PC-9 (cell line): Measurements from ENCODE around the gene LAMA2. TPM values are rescaled to one million over a fixed set of nuclear protein-coding genes. Genes with fewer than 3 reads are reported as not detected.

Source experiments
- BruUV-seq: library from RNA; stranded (reverse); fragments of 400-500 nt; replicated peaks from 2 replicates; lab custom pipeline; 2021; lab: Mats Ljungman, UMichigan
- CTCF ChIA-PET: fragments of 300-600 bp; sonication (Branson Sonifier 250); formaldehyde crosslinking; loops from one replicate; lab custom pipeline; 2022; ENCODE audit warnings: antibody characterized with exemption; lab: Charles Lee
- POLR2A ChIA-PET: fragments of 300-600 bp; sonication (Branson Sonifier 250); formaldehyde crosslinking; loops from one replicate; lab custom pipeline; 2022; ENCODE audit warnings: antibody characterized with exemption; ENCODE audit not compliant: unreplicated experiment; lab: Charles Lee
- DNase-seq, 2 experiments: peaks; one replicate each; pipeline versions ENCODE4 v3.0.0 to v3.0.0-alpha.2; 2015 to 2022; ENCODE audit warnings: mixed read lengths in 1 of 2
- H2AFZ ChIP-seq: fragments of 200-600 bp; sonication (generic); 2 replicates; pipeline ENCODE4 v1.8.1; 2017; ENCODE audit warnings: antibody characterized with exemption
- H3F3A ChIP-seq: fragments of 200-600 bp; sonication (generic); 2 replicates; pipeline ENCODE4 v1.8.1; 2017; ENCODE audit warnings: antibody characterized with exemption, mild to moderate bottlenecking, low read depth; ENCODE audit not compliant: insufficient read depth
- H3K27ac ChIP-seq: fragments of 200-600 bp; sonication (generic); 2 replicates; pipeline ENCODE4 v1.6.1; 2016; ENCODE audit warnings: mixed run types
- H3K27me3 ChIP-seq: fragments of 200-600 bp; sonication (generic); 2 replicates; pipeline ENCODE4 v1.6.1; 2016; ENCODE audit warnings: low read depth, mixed run types; ENCODE audit not compliant: insufficient read depth
- H3K36me3 ChIP-seq: fragments of 200-600 bp; sonication (generic); 2 replicates; pipeline ENCODE4 v1.6.1; 2016; ENCODE audit warnings: low read depth, mixed run types
- H3K4me1 ChIP-seq: fragments of 200-600 bp; sonication (generic); replicated peaks from 2 replicates; pipeline ENCODE4 v1.6.1; 2016; ENCODE audit warnings: mixed run types; ENCODE audit not compliant: insufficient read depth
- H3K4me2 ChIP-seq: fragments of 200-600 bp; sonication (generic); 2 replicates; pipeline ENCODE4 v1.6.1; 2017; ENCODE audit warnings: mixed run types
- H3K4me3 ChIP-seq: fragments of 200-600 bp; sonication (generic); 2 replicates; pipeline ENCODE4 v1.6.1; 2016; ENCODE audit warnings: mixed run types
- H3K79me2 ChIP-seq: fragments of 200-600 bp; sonication (generic); 2 replicates; pipeline ENCODE4 v1.6.1; 2017; ENCODE audit warnings: low read depth, mixed run types
- H3K9me2 ChIP-seq: fragments of 200-600 bp; sonication (generic); 2 replicates; pipeline ENCODE4 v1.8.1; 2017; ENCODE audit warnings: mild to moderate bottlenecking; ENCODE audit not compliant: insufficient read depth
- H3K9me3 ChIP-seq: fragments of 200-600 bp; sonication (generic); 2 replicates; pipeline ENCODE4 v1.8.1; 2016; ENCODE audit warnings: low read depth; ENCODE audit not compliant: insufficient read depth
- H4K20me1 ChIP-seq: fragments of 200-600 bp; sonication (generic); 2 replicates; pipeline ENCODE4 v1.8.1; 2017; ENCODE audit not compliant: insufficient read depth
- CTCF ChIP-seq: fragments of 200-600 bp; sonication (generic); conservative IDR thresholded peaks from 2 replicates; pipeline ENCODE4 v1.6.1; 2017; ENCODE audit warnings: mixed run types, antibody characterized with exemption, mild to moderate bottlenecking, moderate library complexity
- EZH2 ChIP-seq: fragments of 200-600 bp; sonication (generic); IDR thresholded peaks from 2 replicates; pipeline ENCODE4 v1.8.0; 2017; ENCODE audit warnings: antibody characterized with exemption, low read depth
- intact Hi-C: fragments of 100-400 bp; cut with micrococcal nuclease; formaldehyde crosslinking; loops from one replicate; pipeline ENCODE4 v1.10.0; 2022; ENCODE audit not compliant: unreplicated experiment
- total RNA-seq: library from RNA; stranded (reverse); gene quantifications from 2 replicates; pipeline ENCODE4 v1.2.3, GENCODE V29; 2021

The LAMA2 gene
- total RNA-seq, 1 experiment from 2014 or later, result 2.8 TPM

GRCh38 chr6:129115471-129115870 is 232.5 kb downstream of the LAMA2 start:
- Histone ChIP-seq H3K36me3 (no peaks in the 10 kb centered on the region), H3K4me3 (no peak overlapping the region), H3K9me2 (peaks cover 2% of the 10 kb centered on the region; the same call in 1 of the 2 replicates), H3K9me3 (no peaks in the 10 kb centered on the region), H3K4me2 (no peak overlapping the region), H4K20me1 (no peaks in the 10 kb centered on the region), H3K4me1 (no peaks in the 10 kb centered on the region), H2AFZ (no peak overlapping the region), H3F3A (no peaks in the 10 kb centered on the region), H3K27me3 (no peaks in the 10 kb centered on the region), H3K27ac (no peak overlapping the region), H3K79me2 (no peaks in the 10 kb centered on the region)
- BruUV-seq, result no TSS peak
- no peak for DNase-seq
- intact Hi-C loops, result no loop called here
- TF ChIP-seq CTCF (no peak), EZH2 (no peak)
- ChIA-PET CTCF (no interaction called here), POLR2A (interaction anchor here (0.6 kb wide), 1 partner anchor 925 kb away, joined by 3 read pairs; no protein-coding TSS in a partner anchor)

GRCh38 chr6:129117355-129117754 is 234.4 kb downstream of the LAMA2 start:
- ChIA-PET POLR2A (no interaction called here), CTCF (no interaction called here)

GRCh38 chr6:129120856-129121638 is 238.1 kb downstream of the LAMA2 start:
- intact Hi-C loops, result no loop called here
- Histone ChIP-seq H3K4me2 (no peak overlapping the region), H3K27ac (no peak overlapping the region), H3K4me3 (no peak overlapping the region), H2AFZ (peak overlapping the region; percentile 50; the same call in 1 of the 2 replicates), H3K27me3 (no peaks in the 10 kb centered on the region), H3K9me2 (no peaks in the 10 kb centered on the region; the same call in 1 of the 2 replicates), H3K4me1 (no peaks in the 10 kb centered on the region), H3F3A (no peaks in the 10 kb centered on the region), H3K36me3 (no peaks in the 10 kb centered on the region), H3K9me3 (no peaks in the 10 kb centered on the region), H4K20me1 (no peaks in the 10 kb centered on the region), H3K79me2 (no peaks in the 10 kb centered on the region)
- no TSS peak for BruUV-seq
- ChIA-PET POLR2A (no interaction called here), CTCF (no interaction called here)
- DNase-seq, result no peak
- TF ChIP-seq EZH2, result no peak
- TF ChIP-seq CTCF, result no peak

More at GRCh38 chr6:129117355-129117754, 234.4 kb downstream of the LAMA2 start:
- no peak for TF ChIP-seq EZH2
- TF ChIP-seq CTCF, result no peak
- peaks cover 2% of the 10 kb centered on the region; the same call in 1 of the 2 replicates for H3K9me2 ChIP-seq
- no peak for DNase-seq
- no peaks in the 10 kb centered on the region for H3K4me1 ChIP-seq
- H3F3A ChIP-seq, result no peaks in the 10 kb centered on the region
- H4K20me1 ChIP-seq, result no peaks in the 10 kb centered on the region
- H2AFZ ChIP-seq, result no peak overlapping the region
- no peaks in the 10 kb centered on the region for H3K36me3 ChIP-seq
- H3K4me2 ChIP-seq, result no peak overlapping the region
- H3K4me3 ChIP-seq, result no peak overlapping the region
- intact Hi-C loops, result no loop called here
- BruUV-seq, result no TSS peak
- H3K79me2 ChIP-seq, result no peaks in the 10 kb centered on the region
- H3K27me3 ChIP-seq, result no peaks in the 10 kb centered on the region
- H3K9me3 ChIP-seq, result no peaks in the 10 kb centered on the region
- no peak overlapping the region for H3K27ac ChIP-seq
